IMR-90 (cell line): ENCODE data around the gene TRPV4. TPM values are rescaled to one million over a fixed set of nuclear protein-coding genes. Genes with fewer than 3 reads are reported as not detected.

ENCODE experiments used
- ATAC-seq: fragments of 200-7000 bp; cut with Tn5 transposase; 2 replicates; pipeline ENCODE4 v1.9.1; 2020; ENCODE audit warnings: low read depth, mild to moderate bottlenecking, moderate library complexity
- BruUV-seq: library from RNA; stranded (reverse); fragments of 400-500 nt; replicated peaks from 2 replicates; lab custom pipeline; 2021; lab: Mats Ljungman, UMichigan
- CTCF ChIA-PET: fragments of 300-600 bp; formaldehyde crosslinking; extraction: SDS; loops from one replicate; lab custom pipeline; 2021; ENCODE audit warnings: antibody characterized with exemption; lab: Yijun Ruan, JAX
- POLR2A ChIA-PET: fragments of 300-600 bp; sonication (Branson Sonifier 250); formaldehyde crosslinking; loops from one replicate; lab custom pipeline; 2022; ENCODE audit warnings: antibody characterized with exemption; ENCODE audit not compliant: unreplicated experiment; lab: Charles Lee
- DNase-seq: peaks from one replicate; pipeline ENCODE4 v3.0.0; 2013
- H2AFZ ChIP-seq: replicated peaks from 2 replicates; pipeline ENCODE3; 2013; ENCODE audit warnings: low read length, mild to moderate bottlenecking; ENCODE audit not compliant: poor library complexity
- H2AK5ac ChIP-seq: 2 replicates; pipeline ENCODE4 v1.6.1; 2013; ENCODE audit warnings: low read depth, low read length, inconsistent platforms
- H2AK9ac ChIP-seq: replicated peaks from 2 replicates; pipeline ENCODE3; 2013; ENCODE audit warnings: mild to moderate bottlenecking, low read depth, low read length, moderate library complexity; ENCODE audit not compliant: poor library complexity
- H2BK120ac ChIP-seq: 2 replicates; pipeline ENCODE4 v1.6.1; 2013; ENCODE audit warnings: low read depth, low read length, inconsistent platforms
- H2BK15ac ChIP-seq: 3 replicates; pipeline ENCODE4 v1.6.1; 2013; ENCODE audit warnings: low read depth, low read length, inconsistent platforms
- H2BK20ac ChIP-seq: 2 replicates; pipeline ENCODE4 v1.6.1; 2013; ENCODE audit warnings: low read depth, mild to moderate bottlenecking, inconsistent platforms, low read length, moderate library complexity
- H2BK5ac ChIP-seq: 2 replicates; pipeline ENCODE4 v1.6.1; 2013; ENCODE audit warnings: mild to moderate bottlenecking, low read depth, low read length, inconsistent platforms; ENCODE audit not compliant: poor library complexity, severe bottlenecking
- H3K14ac ChIP-seq: replicated peaks from 2 replicates; pipeline ENCODE4 v1.6.1; 2013; ENCODE audit warnings: low read depth, low read length, inconsistent platforms
- H3K18ac ChIP-seq: 2 replicates; pipeline ENCODE4 v1.6.1; 2013; ENCODE audit warnings: low read depth, low read length, control low read depth
- H3K23ac ChIP-seq: 2 replicates; pipeline ENCODE4 v1.6.1; 2013; ENCODE audit warnings: low read depth, low read length, inconsistent platforms
- H3K27ac ChIP-seq: 2 replicates; pipeline ENCODE4 v1.5.1; 2013; ENCODE audit warnings: mild to moderate bottlenecking, control low read depth, low read length; ENCODE audit not compliant: insufficient read depth
- H3K27me3 ChIP-seq: 2 replicates; pipeline ENCODE4 v1.6.1; 2013; ENCODE audit warnings: low read length; ENCODE audit not compliant: control insufficient read depth, insufficient read depth
- H3K36me3 ChIP-seq: 2 replicates; pipeline ENCODE4 v1.6.1; 2013; ENCODE audit warnings: low read length, mixed read lengths; ENCODE audit not compliant: control insufficient read depth, insufficient read depth
- H3K4ac ChIP-seq: 2 replicates; pipeline ENCODE4 v1.6.1; 2013; ENCODE audit warnings: low read depth, low read length, inconsistent platforms
- H3K4me1 ChIP-seq: 2 replicates; pipeline ENCODE4 v1.6.1; 2013; ENCODE audit warnings: low read length, mixed read lengths; ENCODE audit not compliant: control insufficient read depth, insufficient read depth
- H3K4me2 ChIP-seq: 2 replicates; pipeline ENCODE4 v1.6.1; 2013; ENCODE audit warnings: low read depth, mild to moderate bottlenecking, control low read depth, low read length, moderate library complexity
- H3K4me3 ChIP-seq: 2 replicates; pipeline ENCODE4 v1.5.1; 2013; ENCODE audit warnings: low read depth, mild to moderate bottlenecking, control low read depth, low read length, moderate library complexity; ENCODE audit not compliant: insufficient read depth
- H3K56ac ChIP-seq: 2 replicates; pipeline ENCODE4 v1.6.1; 2013; ENCODE audit warnings: low read length, inconsistent platforms; ENCODE audit not compliant: insufficient read depth; ENCODE audit errors: extremely low read depth
- H3K79me1 ChIP-seq, 2 experiments: 2 replicates each; pipeline ENCODE4 v1.6.1; 2013; ENCODE audit warnings: low read length in 2 of 2, inconsistent platforms in 1 of 2, low read depth in 1 of 2
- H3K9ac ChIP-seq: 2 replicates; pipeline ENCODE4 v1.6.1; 2013; ENCODE audit warnings: low read depth, low read length, control low read depth
- H3K9me1 ChIP-seq: 2 replicates; pipeline ENCODE4 v1.6.1; 2013; ENCODE audit warnings: low read length, inconsistent platforms; ENCODE audit not compliant: insufficient read depth
- H3K9me3 ChIP-seq: 2 replicates; pipeline ENCODE4 v1.6.1; 2013; ENCODE audit warnings: low read length; ENCODE audit not compliant: control insufficient read depth, insufficient read depth
- H4K20me1 ChIP-seq: 2 replicates; pipeline ENCODE4 v1.6.1; 2013; ENCODE audit warnings: low read length, inconsistent platforms; ENCODE audit not compliant: insufficient read depth
- H4K5ac ChIP-seq: 2 replicates; pipeline ENCODE4 v1.6.1; 2013; ENCODE audit warnings: mild to moderate bottlenecking, low read depth, low read length, control low read depth
- H4K8ac ChIP-seq, 2 experiments: 2 replicates each; pipeline ENCODE4 v1.6.1; 2013; ENCODE audit warnings: low read depth in 2 of 2, low read length in 2 of 2, control low read depth in 1 of 2, inconsistent platforms in 1 of 2
- H4K91ac ChIP-seq: 2 replicates; pipeline ENCODE4 v1.6.1; 2013; ENCODE audit warnings: low read depth, low read length, inconsistent platforms; ENCODE audit not compliant: insufficient read depth
- BHLHE40 ChIP-seq: fragments of 150-350 bp; IDR thresholded peaks from 2 replicates; pipeline ENCODE4 v1.6.1; 2016; ENCODE audit warnings: mild to moderate bottlenecking, low read depth, low read length
- CEBPB ChIP-seq: IDR thresholded peaks from 2 replicates; pipeline ENCODE4 v1.6.1; 2012; ENCODE audit warnings: low read depth, low read length, improper control_type of control experiment
- CHD1 ChIP-seq: IDR thresholded peaks from 2 replicates; pipeline ENCODE4 v1.6.1; 2012; ENCODE audit warnings: low read depth, low read length, improper control_type of control experiment
- FOS ChIP-seq: fragments of 150-350 bp; IDR thresholded peaks from 2 replicates; pipeline ENCODE4 v1.6.1; 2016; ENCODE audit warnings: low read depth, low read length
- MAFK ChIP-seq: IDR thresholded peaks from 2 replicates; pipeline ENCODE4 v1.6.1; 2012; ENCODE audit warnings: low read depth, low read length, improper control_type of control experiment
- MAZ ChIP-seq: IDR thresholded peaks from 2 replicates; pipeline ENCODE4 v1.6.1; 2012; ENCODE audit warnings: low read depth, mild to moderate bottlenecking, low read length, improper control_type of control experiment, moderate library complexity, borderline replicate concordance
- MXI1 ChIP-seq: IDR thresholded peaks from 2 replicates; pipeline ENCODE4 v1.6.1; 2012; ENCODE audit warnings: low read depth, mild to moderate bottlenecking, low read length, moderate library complexity, borderline replicate concordance
- NFE2L2 ChIP-seq: fragments of 150-350 bp; IDR thresholded peaks from 2 replicates; pipeline ENCODE4 v1.6.1; 2016; ENCODE audit warnings: low read depth, mild to moderate bottlenecking, low read length
- POLR2A ChIP-seq: IDR thresholded peaks from 2 replicates; pipeline ENCODE4 v1.6.1; 2012; ENCODE audit warnings: mild to moderate bottlenecking, low read depth, low read length
- RAD21 ChIP-seq: IDR thresholded peaks from 2 replicates; pipeline ENCODE4 v1.6.1; 2012; ENCODE audit warnings: low read length, improper control_type of control experiment
- RCOR1 ChIP-seq: IDR thresholded peaks from 2 replicates; pipeline ENCODE4 v1.6.1; 2012; ENCODE audit warnings: mild to moderate bottlenecking, low read length, improper control_type of control experiment; ENCODE audit not compliant: insufficient replicate concordance
- RFX5 ChIP-seq: IDR thresholded peaks from 2 replicates; pipeline ENCODE4 v1.8.0; 2012; ENCODE audit warnings: low read depth, mild to moderate bottlenecking, low read length, moderate library complexity
- SMC3 ChIP-seq: fragments of 150-350 bp; IDR thresholded peaks from 2 replicates; pipeline ENCODE4 v1.6.1; 2016; ENCODE audit warnings: low read depth, mild to moderate bottlenecking, antibody characterized with exemption, low read length, moderate library complexity
- WGBS, 2 experiments: methylation state at CpG; one replicate each; pipeline versions ENCODE4 v1.1.5 to v1.1.7; 2013; ENCODE audit warnings: missing lambda C conversion rate in 2 of 2; ENCODE audit not compliant: insufficient read length in 1 of 2; ENCODE audit errors: extremely low coverage in 2 of 2; 5-methylcytosine and 5-hydroxymethylcytosine counted together
- dilution Hi-C: fragments of 300-500 bp; cut with HindIII; formaldehyde crosslinking; loops from one replicate; pipeline ENCODE4 v1.14.3; 2018; ENCODE audit warnings: low sequenced_read_pairs; ENCODE audit not compliant: unreplicated experiment
- in situ Hi-C: fragments of 300-500 bp; cut with MboI; formaldehyde crosslinking; loops from 3 replicates; pipeline ENCODE4 v1.14.3; 2019; ENCODE audit warnings: low sequenced_read_pairs, inconsistent platforms, mixed read lengths
- intact Hi-C: fragments of 100-400 bp; cut with micrococcal nuclease; formaldehyde crosslinking; loops from 2 replicates; pipeline ENCODE4 v1.10.0; 2022
- polyA plus RNA-seq, 3 experiments: library from polyadenylated mRNA; depleted of rRNA; stranded (reverse); fragments of >200 nt; gene quantifications; 2 replicates each; pipeline ENCODE4 v1.2.3, GENCODE V29; 2012; ENCODE audit warnings: low replicate concordance in 1 of 3
- total RNA-seq: library from RNA; depleted of rRNA; stranded (reverse); fragments of >200 nt; gene quantifications from 2 replicates; pipeline ENCODE4 v1.2.3, GENCODE V29; 2012
- TF ChIP-seq, protein P1 (sequence below): conservative IDR thresholded peaks from 2 replicates; pipeline ENCODE4 v1.5.1; 2012; ENCODE audit warnings: mild to moderate bottlenecking, low read depth, low read length, improper control_type of control experiment
- TF ChIP-seq, protein P2 (sequence below): fragments of 150-350 bp; IDR thresholded peaks from 2 replicates; pipeline ENCODE4 v1.6.1; 2017; ENCODE audit warnings: mild to moderate bottlenecking, antibody characterized with exemption, low read length, low read depth
- TF ChIP-seq, protein P3 (sequence below): fragments of 150-350 bp; IDR thresholded peaks from 2 replicates; pipeline ENCODE4 v1.6.1; 2016; ENCODE audit warnings: low read depth, mild to moderate bottlenecking, low read length, moderate library complexity, borderline replicate concordance

Gene TRPV4
- total and polyA plus RNA-seq, 2 of the 4 experiments (the other 2 are of a cell fraction), result 1.1 to 6.1 TPM

DNA sequence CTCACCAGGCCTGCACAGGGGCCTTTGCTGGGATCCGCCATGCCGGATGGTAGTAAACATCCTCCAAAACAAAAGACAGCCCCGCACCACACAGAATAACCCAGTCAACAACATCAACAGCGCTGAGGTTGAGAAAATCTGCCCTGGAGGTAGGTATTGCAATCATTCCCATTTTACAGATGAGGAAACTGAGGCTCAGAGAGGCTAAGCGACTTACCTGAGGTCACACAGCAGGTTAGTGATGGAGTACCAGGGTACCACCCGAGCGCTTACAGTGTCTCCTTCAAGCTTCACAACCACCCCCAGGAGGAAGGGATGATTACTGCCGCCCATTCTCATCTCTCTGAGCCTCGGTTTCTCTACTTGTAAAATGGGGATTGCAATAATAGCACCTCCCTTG lies 14.9 kb downstream of the TRPV4 start:
- Histone ChIP-seq H2AK9ac (no peak overlapping the region), H3K27ac (no peak overlapping the region), H3K14ac (no peak overlapping the region), H2BK5ac (no peak overlapping the region), H3K4me2 (no peak overlapping the region), H3K56ac (no peak overlapping the region), H3K9ac (no peak overlapping the region), H4K8ac (no peak overlapping the region), H3K4me1 (peaks cover 2% of the 10 kb centered on the region; the same call in 1 of the 2 replicates), H3K9me3 (no peaks in the 10 kb centered on the region), H2AK5ac (no peak overlapping the region), H3K27me3 (no peaks in the 10 kb centered on the region), H3K23ac (no peak overlapping the region), H2AFZ (no peak overlapping the region), H3K4ac (no peak overlapping the region), H4K20me1 (peaks cover 6% of the 10 kb centered on the region), H4K5ac (no peak overlapping the region), H2BK120ac (no peak overlapping the region), H3K4me3 (no peak overlapping the region), H3K18ac (no peak overlapping the region), H3K9me1 (peaks cover 3% of the 10 kb centered on the region; the same call in 1 of the 2 replicates), H2BK20ac (no peak overlapping the region), H4K91ac (no peak overlapping the region), H3K36me3 (no peaks in the 10 kb centered on the region), H2BK15ac (no peak overlapping the region), H3K79me1 (no peaks in the 10 kb centered on the region)
- DNase-seq, result no peak
- intact Hi-C loops (no loop called here), in situ Hi-C loops (no loop called here), dilution Hi-C loops (no loop called here)
- CTCF ChIA-PET, result interaction anchor here (1.1 kb wide), 1 partner anchor 27 kb away, joined by 3 read pairs; no protein-coding TSS in a partner anchor
- POLR2A ChIA-PET, result no interaction called here
- no CpG with 5 or more reads among the region's 9 CpGs for WGBS, 2 experiments
- BruUV-seq, result no TSS peak
- no peak for ATAC-seq
- TF ChIP-seq, protein P1, sequence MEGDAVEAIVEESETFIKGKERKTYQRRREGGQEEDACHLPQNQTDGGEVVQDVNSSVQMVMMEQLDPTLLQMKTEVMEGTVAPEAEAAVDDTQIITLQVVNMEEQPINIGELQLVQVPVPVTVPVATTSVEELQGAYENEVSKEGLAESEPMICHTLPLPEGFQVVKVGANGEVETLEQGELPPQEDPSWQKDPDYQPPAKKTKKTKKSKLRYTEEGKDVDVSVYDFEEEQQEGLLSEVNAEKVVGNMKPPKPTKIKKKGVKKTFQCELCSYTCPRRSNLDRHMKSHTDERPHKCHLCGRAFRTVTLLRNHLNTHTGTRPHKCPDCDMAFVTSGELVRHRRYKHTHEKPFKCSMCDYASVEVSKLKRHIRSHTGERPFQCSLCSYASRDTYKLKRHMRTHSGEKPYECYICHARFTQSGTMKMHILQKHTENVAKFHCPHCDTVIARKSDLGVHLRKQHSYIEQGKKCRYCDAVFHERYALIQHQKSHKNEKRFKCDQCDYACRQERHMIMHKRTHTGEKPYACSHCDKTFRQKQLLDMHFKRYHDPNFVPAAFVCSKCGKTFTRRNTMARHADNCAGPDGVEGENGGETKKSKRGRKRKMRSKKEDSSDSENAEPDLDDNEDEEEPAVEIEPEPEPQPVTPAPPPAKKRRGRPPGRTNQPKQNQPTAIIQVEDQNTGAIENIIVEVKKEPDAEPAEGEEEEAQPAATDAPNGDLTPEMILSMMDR, result no peak
- TF ChIP-seq MAFK (no peak), SMC3 (no peak), MXI1 (no peak), RAD21 (no peak), NFE2L2 (no peak), POLR2A (no peak), FOS (no peak), CHD1 (no peak), RCOR1 (no peak), BHLHE40 (no peak), CEBPB (no peak), RFX5 (no peak), MAZ (no peak)
- TF ChIP-seq, protein P2, sequence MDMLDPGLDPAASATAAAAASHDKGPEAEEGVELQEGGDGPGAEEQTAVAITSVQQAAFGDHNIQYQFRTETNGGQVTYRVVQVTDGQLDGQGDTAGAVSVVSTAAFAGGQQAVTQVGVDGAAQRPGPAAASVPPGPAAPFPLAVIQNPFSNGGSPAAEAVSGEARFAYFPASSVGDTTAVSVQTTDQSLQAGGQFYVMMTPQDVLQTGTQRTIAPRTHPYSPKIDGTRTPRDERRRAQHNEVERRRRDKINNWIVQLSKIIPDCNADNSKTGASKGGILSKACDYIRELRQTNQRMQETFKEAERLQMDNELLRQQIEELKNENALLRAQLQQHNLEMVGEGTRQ, result no peak
- TF ChIP-seq, protein P3, sequence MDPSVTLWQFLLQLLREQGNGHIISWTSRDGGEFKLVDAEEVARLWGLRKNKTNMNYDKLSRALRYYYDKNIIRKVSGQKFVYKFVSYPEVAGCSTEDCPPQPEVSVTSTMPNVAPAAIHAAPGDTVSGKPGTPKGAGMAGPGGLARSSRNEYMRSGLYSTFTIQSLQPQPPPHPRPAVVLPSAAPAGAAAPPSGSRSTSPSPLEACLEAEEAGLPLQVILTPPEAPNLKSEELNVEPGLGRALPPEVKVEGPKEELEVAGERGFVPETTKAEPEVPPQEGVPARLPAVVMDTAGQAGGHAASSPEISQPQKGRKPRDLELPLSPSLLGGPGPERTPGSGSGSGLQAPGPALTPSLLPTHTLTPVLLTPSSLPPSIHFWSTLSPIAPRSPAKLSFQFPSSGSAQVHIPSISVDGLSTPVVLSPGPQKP, result no peak
